ENCODE results near the gene CCNE1. TPM values are rescaled to one million over a fixed set of nuclear protein-coding genes. Genes with fewer than 3 reads are reported as not detected.

Gene CCNE1
- total RNA-seq, 1 experiment from 2014 or later = 40.2 TPM

- no peak overlapping the region for H4K5ac ChIP-seq (ENCODE audit: insufficient read length, low read depth, low read length)
- no peak overlapping the region for H2BK15ac ChIP-seq (ENCODE audit: low read depth, low read length)
- no peak for TF ChIP-seq CTCF (conservative IDR thresholded peaks at IDR 0.05)
- Mint-ChIP-seq H3K9me3 (peaks cover 0 to 2% of the 10 kb centered on the region in 2 experiments; a peak in 1 of 5 replicates), H3K4me1 (peaks cover 5% of the 10 kb centered on the region in 2 experiments; a peak in 2 of 4 replicates), H3K27ac (no peak overlapping the region), H3K27me3 (ENCODE audit: low read depth) (peaks cover 2% of the 10 kb centered on the region; the same call in 1 of the 2 replicates), H3K4me3 (no peak overlapping the region), H3K36me3 (ENCODE audit: insufficient read depth in 1 of 3, low read depth in 3 of 3) (no peaks in the 10 kb centered on the region)
- no peak overlapping the region for H2BK5ac ChIP-seq (ENCODE audit: insufficient read length, low read length)
- H3K18ac ChIP-seq (ENCODE audit: insufficient read length, low read depth, low read length) = no peak overlapping the region
- no peak overlapping the region for H4K8ac ChIP-seq (replicated peaks; ENCODE audit: insufficient read length, low read depth, low read length)
- no peaks in the 10 kb centered on the region for H3K79me1 ChIP-seq (ENCODE audit: insufficient read depth, low read depth, low read length, poor library complexity, severe bottlenecking)
- no peaks in the 10 kb centered on the region for H3K4me1 ChIP-seq (ENCODE audit: insufficient read depth, low read length)
- H3K4me2 ChIP-seq (ENCODE audit: insufficient read depth, insufficient read length, low read length) = no peak overlapping the region
- H3K23me2 ChIP-seq (ENCODE audit: insufficient read length, low read depth, low read length, poor library complexity, severe bottlenecking) = no peaks in the 10 kb centered on the region
- no peaks in the 10 kb centered on the region for H3K9me3 ChIP-seq (ENCODE audit: control insufficient read depth, low read depth, low read length)
- WGBS (ENCODE audit: extremely low coverage, insufficient read length, low lambda C conversion rate) = no CpG with 5 or more reads among the region's 13 CpGs
- no peak overlapping the region for H3K9ac ChIP-seq (ENCODE audit: extremely low read depth, insufficient read length, low read length)
- H3K27ac ChIP-seq (ENCODE audit: insufficient read length, low read depth, low read length) = no peak overlapping the region
- H2BK12ac ChIP-seq (ENCODE audit: insufficient read length, low read depth, low read length) = no peak overlapping the region
- no peaks in the 10 kb centered on the region for H3K79me2 ChIP-seq (ENCODE audit: insufficient read depth, low read length)
- no peak overlapping the region for H3K56ac ChIP-seq (ENCODE audit: insufficient read length, low read depth, low read length)
- no peaks in the 10 kb centered on the region for H4K20me1 ChIP-seq (ENCODE audit: control insufficient read depth, insufficient read depth, insufficient read length)
- no peak for DNase-seq
- H3K27me3 ChIP-seq (ENCODE audit: insufficient read depth, low read length) = no peaks in the 10 kb centered on the region
- no peak overlapping the region for H3K23ac ChIP-seq (ENCODE audit: insufficient read length, low read depth, low read length)
- H3T11ph ChIP-seq (ENCODE audit: low read length) = no peak overlapping the region
- no peak overlapping the region for H2BK120ac ChIP-seq (ENCODE audit: low read depth, low read length, poor library complexity, severe bottlenecking)
- no peak overlapping the region for H2BK20ac ChIP-seq (ENCODE audit: low read depth, low read length, poor library complexity, severe bottlenecking)
- no peak overlapping the region; the same call in 1 of the 2 replicates for H3K4ac ChIP-seq (ENCODE audit: low read depth, low read length)
- H4K91ac ChIP-seq (ENCODE audit: insufficient read length, low read depth, low read length) = no peak overlapping the region
- no peak overlapping the region for H2AFZ ChIP-seq (ENCODE audit: low read length)
- H2AK5ac ChIP-seq (ENCODE audit: insufficient read length, low read length) = no peak overlapping the region
- H3K14ac ChIP-seq (ENCODE audit: insufficient read depth, low read length) = no peak overlapping the region
Measured at GRCh38 chr19:29782260-29782580, 29.6 kb upstream of the CCNE1 start.

Data from H9 (cell line).